HG02642 (cell line): ENCODE measurements around the gene RPLP2.

Experiments
- ATAC-seq: cut with Tn5 transposase; IDR thresholded peaks from one replicate; pipeline ENCODE4 v1.9.1; 2021; ENCODE audit warnings: mild to moderate bottlenecking; ENCODE audit not compliant: unreplicated experiment, poor library complexity

Gene RPLP2

GRCh38 chr11:773425-773824 is 36.3 kb upstream of the RPLP2 start:
- no peak for ATAC-seq

DNA sequence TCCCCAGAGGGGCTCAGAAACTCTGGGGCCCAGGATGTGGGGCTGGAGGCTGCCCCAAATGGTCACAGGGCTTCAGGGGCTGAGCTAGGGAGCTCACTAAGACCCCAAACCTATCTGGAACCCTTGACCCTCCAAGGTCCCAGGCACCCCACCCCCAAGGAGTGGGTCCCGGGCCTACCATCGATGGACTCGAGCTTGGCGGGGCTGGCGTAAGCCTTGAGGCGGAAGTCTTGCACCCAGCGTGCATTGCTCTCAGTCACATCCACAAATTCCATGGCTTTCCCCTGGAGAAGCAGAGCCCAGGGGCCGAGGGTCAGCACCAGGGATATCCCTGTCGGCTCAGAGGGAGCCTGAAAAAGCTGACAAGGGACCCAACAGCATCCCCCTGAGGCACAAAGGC is 35.9 kb upstream of the RPLP2 start:
- ATAC-seq: no peak

DNA sequence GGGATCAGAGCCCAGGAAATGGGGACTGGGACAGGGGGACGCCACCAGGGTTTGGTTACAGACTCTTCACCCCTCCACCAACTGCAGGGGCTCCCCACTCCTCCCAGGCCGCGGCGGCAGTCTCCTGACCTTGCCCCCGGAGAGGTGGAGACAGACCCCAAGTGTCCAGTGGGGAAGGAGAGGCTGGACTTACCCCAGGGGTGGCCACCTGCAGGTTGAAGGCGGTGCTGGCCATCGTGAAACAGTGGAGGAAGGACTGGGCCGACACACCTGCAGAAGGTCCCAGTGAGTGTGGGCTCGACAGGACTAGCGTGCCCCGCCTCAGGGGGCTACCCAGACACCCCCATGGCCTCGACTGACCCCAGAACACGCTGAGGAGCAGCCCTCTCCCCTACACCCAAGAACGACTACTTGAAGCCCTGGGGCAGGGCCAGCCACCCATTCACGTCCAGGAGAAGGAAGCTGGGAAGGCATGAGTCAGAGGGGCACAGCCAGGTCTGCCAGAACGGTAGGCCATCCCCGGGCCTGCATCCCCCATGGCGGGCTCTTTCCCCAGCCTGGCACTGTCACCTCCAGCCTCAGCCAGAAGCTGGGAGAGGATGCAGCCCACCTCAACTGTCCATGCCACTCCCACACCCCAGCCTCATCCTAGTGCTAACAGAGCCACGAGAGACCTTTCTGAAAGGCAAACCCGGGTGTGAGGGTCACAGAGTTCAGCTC is 34.7 kb upstream of the RPLP2 start:
- ATAC-seq: no peak

- ATAC-seq: no peak
These were observed 33.6 kb upstream of the RPLP2 start for GRCh38 chr11:776263-776560.

DNA sequence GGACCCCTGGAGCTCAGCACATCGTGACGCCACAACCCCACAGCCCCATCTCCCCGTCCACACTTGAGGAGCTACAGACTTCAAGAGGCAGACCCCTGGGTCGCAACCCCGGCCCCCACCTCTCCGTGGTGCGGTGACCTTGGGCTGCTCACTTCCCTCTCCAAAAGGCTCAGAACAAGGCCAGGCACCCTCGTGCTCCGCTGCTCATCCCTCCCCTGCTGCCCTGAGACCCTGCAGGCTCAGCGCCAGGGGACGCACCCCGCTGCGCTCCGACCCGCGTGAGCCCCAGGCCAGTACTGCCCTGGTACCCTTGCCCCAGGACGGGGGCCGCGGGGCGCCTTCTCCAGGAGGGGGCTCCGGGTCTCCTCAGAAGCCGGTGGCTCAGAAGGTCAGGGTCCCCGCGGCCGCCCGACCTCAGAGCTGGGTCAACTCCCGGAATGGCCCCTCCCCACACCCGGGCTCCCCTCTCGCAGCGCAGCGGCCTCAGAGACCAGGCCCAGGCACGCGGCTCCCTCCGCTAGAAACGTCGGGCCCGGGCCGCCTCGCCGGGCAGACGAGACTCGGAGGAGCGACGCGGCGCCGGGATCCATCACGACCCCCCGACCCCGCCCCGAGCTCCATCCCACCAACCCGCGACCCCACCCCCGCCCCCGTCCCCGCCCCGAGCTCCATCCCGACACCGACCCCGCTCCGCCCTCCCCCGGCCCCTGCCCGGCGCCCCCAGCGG is 33.0 kb upstream of the RPLP2 start:
- ATAC-seq: peak; percentile 41

- peak; percentile 79 for ATAC-seq
These were observed 32.2 kb upstream of the RPLP2 start, which contains the start of gene GATD1 for GRCh38 chr11:777288-778255. Gene GATD1 (minus strand): TSS chr11:777487. CDS start chr11:777462, 25 bp downstream.

DNA sequence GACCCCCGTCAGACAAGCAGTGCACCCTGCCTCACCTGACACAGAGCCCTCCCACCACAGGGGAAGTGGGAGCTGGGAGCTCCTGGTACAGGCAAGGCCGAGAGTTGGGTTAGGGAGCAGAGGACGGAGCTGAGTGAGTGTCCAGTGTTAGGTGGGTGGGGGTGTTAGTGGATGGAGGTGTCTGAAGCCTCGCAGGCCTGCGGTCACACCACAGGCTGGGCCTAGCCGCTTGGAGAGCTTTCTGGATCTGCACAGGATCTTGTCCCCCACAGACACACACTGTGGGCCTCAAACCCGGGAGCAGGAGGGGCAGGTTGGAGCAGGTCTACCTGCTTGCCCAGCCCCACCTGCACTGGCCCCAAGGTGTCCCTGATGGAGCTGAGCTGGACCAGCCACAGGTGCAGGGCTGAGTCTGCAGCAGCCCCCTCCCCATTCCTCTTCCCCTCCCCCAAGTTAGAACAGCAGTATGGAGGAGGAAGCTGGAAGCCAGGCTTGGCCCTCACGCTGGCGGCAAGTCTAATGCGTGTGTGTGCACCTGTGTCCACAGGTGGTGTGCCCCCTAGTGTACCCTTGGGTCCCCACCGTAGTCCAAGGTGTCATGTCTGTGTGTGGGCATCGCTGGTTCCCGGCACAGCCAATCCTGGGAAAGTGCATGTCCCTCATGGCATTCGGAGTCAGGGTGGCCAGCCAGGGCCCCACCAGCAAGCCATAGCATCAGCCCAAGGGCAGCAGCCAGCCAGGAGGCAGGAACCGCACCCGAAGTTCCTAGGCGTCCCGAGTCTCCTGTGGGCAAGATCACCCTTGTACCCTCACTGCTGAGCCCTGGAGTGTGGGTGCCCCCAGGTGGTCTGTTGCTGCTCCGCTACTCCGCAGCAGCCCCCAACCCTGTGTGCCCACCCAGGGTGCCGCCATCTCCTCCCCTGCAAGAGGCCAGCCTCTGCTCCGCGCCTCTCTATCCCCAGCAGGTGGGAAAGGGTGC is 30.5 kb upstream of the RPLP2 start:
- no peak for ATAC-seq

DNA sequence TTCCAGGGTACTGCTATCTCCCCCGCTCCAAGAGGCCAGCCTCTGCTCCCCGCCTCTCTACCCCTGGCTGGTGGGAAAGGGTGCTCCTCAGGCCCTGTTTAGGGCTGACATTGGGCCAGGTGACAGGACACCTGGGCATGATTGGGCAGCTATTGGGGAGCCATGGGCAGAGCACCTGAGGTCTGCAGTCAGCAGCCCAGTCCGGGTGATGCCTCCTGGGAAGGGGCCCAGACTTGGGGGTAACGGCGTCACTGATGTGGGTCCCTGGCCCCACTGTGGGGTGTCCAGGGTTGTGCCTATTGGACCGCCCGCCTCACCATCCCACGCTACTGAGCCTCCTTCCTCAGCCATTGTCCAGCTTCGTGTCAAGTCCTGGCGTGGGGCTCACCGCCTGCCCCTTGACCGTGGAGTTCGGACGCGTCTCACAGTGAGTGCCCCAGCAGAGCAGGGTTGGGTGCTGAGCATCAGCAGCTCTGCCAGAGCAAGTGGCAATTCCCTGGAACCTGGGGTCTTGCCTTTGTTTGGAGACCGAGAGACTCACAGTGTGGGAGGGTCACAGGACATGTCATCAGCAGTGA is 29.7 kb upstream of the RPLP2 start:
- no peak for ATAC-seq

DNA sequence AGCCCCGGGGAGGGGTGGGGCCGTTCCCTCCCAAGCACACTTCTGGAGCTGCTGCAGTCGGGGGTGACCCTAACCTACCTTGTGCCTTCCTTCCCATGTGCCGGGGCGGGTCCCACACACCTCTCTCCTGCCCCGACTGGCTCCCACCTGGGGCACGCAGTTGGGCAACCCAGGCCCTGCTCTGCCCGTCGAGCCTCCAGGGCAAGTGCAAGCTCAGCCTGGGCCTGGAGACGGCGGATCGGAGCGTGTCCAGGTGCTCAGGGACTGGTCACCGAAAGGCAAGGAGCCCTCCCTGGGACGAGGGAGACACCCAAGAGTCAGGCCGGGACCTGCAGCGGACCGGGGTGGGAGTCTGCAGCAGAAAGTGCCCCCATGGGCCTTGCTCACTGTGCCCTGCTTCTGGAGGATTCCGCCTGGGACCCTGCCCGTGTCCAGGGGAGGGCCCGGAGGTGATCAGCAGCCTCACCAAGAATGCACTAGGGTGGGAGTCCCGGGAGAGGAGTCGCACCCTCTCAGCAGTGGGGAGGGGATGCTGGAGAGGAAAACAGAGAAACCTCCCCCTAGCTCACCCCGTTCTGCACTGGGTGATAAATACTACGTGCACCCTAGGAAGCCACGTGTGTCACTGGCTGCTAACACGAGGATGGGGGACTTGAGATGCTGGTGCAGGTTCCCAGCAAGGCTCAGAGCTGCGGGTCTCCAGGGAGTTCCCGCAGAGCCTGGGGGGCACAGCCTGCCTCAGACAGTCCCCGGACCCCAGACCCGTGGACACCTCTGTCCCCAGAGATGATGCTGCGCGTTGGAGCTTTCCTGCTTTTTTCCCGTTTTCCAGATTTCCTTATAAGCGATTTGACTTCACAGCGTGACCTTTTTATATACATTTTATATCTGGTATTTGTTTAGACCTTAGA is 27.2 kb upstream of the RPLP2 start:
- no peak for ATAC-seq

DNA sequence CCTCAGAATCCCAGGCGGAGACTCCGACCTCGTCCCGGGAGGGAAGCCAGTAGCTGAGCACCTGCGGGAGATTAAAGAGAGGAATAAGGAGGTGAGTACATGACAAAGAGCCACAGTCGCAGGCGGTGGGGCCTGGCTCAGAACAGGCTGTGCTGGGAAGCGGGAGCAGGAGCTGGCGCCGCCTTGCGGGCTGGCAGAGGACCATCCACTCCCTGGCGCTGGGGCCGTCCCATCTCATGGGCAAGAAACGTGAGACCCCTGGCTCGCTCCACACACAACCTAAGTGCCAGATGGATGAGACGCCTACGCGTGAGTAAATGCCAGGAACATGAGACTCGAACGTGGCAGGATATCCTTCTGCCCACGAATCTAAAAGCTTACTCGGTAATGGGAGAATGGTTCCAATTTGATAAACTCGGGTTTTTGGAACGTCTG is 26.2 kb upstream of the RPLP2 start:
- ATAC-seq: no peak

GRCh38 chr11:786235-787083 is 23.3 kb upstream of the RPLP2 start:
- no peak for ATAC-seq

DNA sequence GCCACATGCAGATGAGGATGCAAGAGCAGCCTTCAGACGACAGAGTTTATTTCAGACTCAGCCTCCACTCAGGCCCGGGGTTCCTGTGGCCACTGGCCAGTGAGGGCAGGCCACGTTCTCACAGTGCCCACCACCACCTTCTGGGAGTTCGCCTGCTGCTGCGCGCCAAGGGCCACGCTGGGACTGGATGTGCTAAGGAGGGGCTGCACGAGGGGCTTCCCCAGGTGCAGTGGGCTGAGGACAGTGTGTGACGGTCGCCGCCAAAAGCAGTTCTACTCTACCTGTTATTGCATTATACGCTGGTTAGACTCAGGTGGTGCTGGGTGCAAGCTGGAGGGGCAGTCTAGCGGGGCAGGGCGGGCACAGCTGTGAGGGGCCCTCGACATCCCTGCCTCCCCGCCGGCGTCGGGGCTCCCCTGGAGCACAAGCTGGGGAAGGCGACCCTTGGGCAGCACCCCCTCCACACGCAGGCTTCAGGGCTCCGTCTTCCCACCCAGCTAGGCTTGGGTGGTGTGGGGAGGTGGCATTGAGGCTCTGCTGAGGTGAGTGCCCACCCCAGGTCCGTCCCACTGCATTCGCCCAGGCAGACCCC is 22.6 kb upstream of the RPLP2 start:
- ATAC-seq: no peak

DNA sequence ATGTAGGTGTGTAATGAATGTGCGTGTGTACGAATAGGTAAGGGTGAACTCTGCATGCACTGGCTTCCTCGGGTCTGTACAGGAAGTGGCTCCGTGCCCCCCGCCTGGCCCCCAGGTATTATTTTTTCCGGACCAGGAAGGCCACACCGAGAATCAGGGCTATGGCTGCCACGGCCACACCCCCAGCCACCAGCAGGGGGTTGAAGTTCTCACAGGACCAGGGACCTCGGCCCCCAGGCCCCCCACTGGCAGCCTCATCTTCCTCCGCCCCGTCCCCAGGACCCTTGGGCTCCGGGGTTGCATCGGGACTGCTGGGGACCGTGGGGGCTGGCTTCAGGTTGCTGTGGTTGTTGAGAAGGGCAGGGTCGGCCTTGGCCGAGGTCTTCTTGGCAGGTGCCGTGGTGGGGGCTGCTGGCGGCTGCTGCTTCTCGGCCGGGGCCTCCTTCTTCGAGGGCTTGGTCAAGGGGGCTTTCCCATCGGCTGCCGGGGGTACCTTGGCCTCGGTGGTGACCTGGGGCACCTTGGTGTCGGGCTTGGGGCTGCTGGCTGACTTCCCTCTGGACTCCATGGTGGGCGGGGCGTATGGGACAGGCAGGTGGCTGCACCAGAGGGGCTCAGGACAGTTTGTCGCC is 21.6 kb upstream of the RPLP2 start:
- no peak for ATAC-seq

- no peak for ATAC-seq
These were observed 20.5 kb upstream of the RPLP2 start for GRCh38 chr11:788953-789940.

GRCh38 chr11:789943-790342 is 19.8 kb upstream of the RPLP2 start, which contains the start of gene CEND1:
Gene CEND1 (minus strand): TSS chr11:790090. CDS start chr11:788576, 1,514 bp downstream.
- no peak for ATAC-seq
